Activated CD4-positive, alpha-beta T cell treated with anti-CD3 and anti-CD28 coated beads, Interleukin-2, amount 10 ng/mL, durations not matched to agents 24 days and 14 days (primary cell): ENCODE results near the gene RB1. TPM values are rescaled to one million over a fixed set of nuclear protein-coding genes. Genes with fewer than 3 reads are reported as not detected.

ENCODE experiments used
- DNase-seq: peaks from one replicate; pipeline ENCODE4 v3.0.0; 2022
- H3K27ac Mint-ChIP-seq: one replicate; pipeline ENCODE4 v1.8.0; 2022; ENCODE audit warnings: mild to moderate bottlenecking, mixed read lengths
- H3K27me3 Mint-ChIP-seq: one replicate; pipeline ENCODE4 v1.8.0; 2022; ENCODE audit warnings: mixed read lengths
- H3K36me3 Mint-ChIP-seq: one replicate; pipeline ENCODE4 v1.8.0; 2022; ENCODE audit warnings: low read depth, mild to moderate bottlenecking, mixed read lengths
- H3K4me1 Mint-ChIP-seq: one replicate; pipeline ENCODE4 v1.8.0; 2021; ENCODE audit warnings: mixed read lengths
- H3K4me3 Mint-ChIP-seq: one replicate; pipeline ENCODE4 v1.8.0; 2022; ENCODE audit warnings: mild to moderate bottlenecking, moderate library complexity, mixed read lengths
- H3K9me3 Mint-ChIP-seq: one replicate; pipeline ENCODE4 v1.8.0; 2021; ENCODE audit warnings: mixed read lengths
- intact Hi-C: fragments of 100-400 bp; cut with micrococcal nuclease; formaldehyde crosslinking; loops from one replicate; pipeline ENCODE4 v1.15.1; 2023
- total RNA-seq: library from RNA; stranded (reverse); gene quantifications from 2 replicates; pipeline ENCODE4 v1.2.3, GENCODE V29; 2022

The RB1 gene
- total RNA-seq, 1 donor from 2014 or later, result 29.0 TPM

- H3K9me3 Mint-ChIP-seq, result peaks cover 18% of the 10 kb centered on the region
- intact Hi-C loops, result no loop called here
- no peak overlapping the region for H3K4me3 Mint-ChIP-seq
- no peak for DNase-seq
- no peak overlapping the region for H3K27ac Mint-ChIP-seq
- peaks cover 22% of the 10 kb centered on the region for H3K4me1 Mint-ChIP-seq
- H3K36me3 Mint-ChIP-seq, result peaks cover 40% of the 10 kb centered on the region
- no peaks in the 10 kb centered on the region for H3K27me3 Mint-ChIP-seq
These were observed 94.2 kb downstream of the RB1 start for GRCh38 chr13:48397744-48398143.

- intact Hi-C loops, result no loop called here
- no peaks in the 10 kb centered on the region for H3K27me3 Mint-ChIP-seq
- H3K9me3 Mint-ChIP-seq, result peaks cover 18% of the 10 kb centered on the region
- no peak overlapping the region for H3K27ac Mint-ChIP-seq
- peaks cover 28% of the 10 kb centered on the region for H3K4me1 Mint-ChIP-seq
- no peak overlapping the region for H3K4me3 Mint-ChIP-seq
- no peak for DNase-seq
- H3K36me3 Mint-ChIP-seq, result peaks cover 34% of the 10 kb centered on the region
These were observed 95.0 kb downstream of the RB1 start for GRCh38 chr13:48398450-48399095.

GRCh38 chr13:48400090-48400694 is 96.6 kb downstream of the RB1 start:
- intact Hi-C loops, result loop anchor here (5.0 kb wide), 2 partner anchors 53 to 68 kb away; no protein-coding TSS in a partner anchor
- Mint-ChIP-seq H3K4me3 (no peak overlapping the region), H3K4me1 (peaks cover 37% of the 10 kb centered on the region), H3K36me3 (peaks cover 22% of the 10 kb centered on the region), H3K9me3 (peaks cover 18% of the 10 kb centered on the region), H3K27ac (no peak overlapping the region), H3K27me3 (no peaks in the 10 kb centered on the region)
- DNase-seq, result no peak

- peaks cover 43% of the 10 kb centered on the region for H3K4me1 Mint-ChIP-seq
- peaks cover 16% of the 10 kb centered on the region for H3K36me3 Mint-ChIP-seq
- H3K9me3 Mint-ChIP-seq, result peaks cover 13% of the 10 kb centered on the region
- peak overlapping the region; percentile 48 for H3K4me3 Mint-ChIP-seq
- intact Hi-C loops, result loop anchor here (1.0 to 5.0 kb wide), 3 partner anchors 54 to 97 kb away; no protein-coding TSS in a partner anchor
- H3K27me3 Mint-ChIP-seq, result no peaks in the 10 kb centered on the region
- DNase-seq, result no peak
- peak overlapping the region; percentile 25 for H3K27ac Mint-ChIP-seq
These were observed 97.3 kb downstream of the RB1 start for GRCh38 chr13:48400850-48401291.

- no peaks in the 10 kb centered on the region for H3K27me3 Mint-ChIP-seq
These were observed 97.9 kb downstream of the RB1 start for GRCh38 chr13:48401480-48401879.

DNA sequence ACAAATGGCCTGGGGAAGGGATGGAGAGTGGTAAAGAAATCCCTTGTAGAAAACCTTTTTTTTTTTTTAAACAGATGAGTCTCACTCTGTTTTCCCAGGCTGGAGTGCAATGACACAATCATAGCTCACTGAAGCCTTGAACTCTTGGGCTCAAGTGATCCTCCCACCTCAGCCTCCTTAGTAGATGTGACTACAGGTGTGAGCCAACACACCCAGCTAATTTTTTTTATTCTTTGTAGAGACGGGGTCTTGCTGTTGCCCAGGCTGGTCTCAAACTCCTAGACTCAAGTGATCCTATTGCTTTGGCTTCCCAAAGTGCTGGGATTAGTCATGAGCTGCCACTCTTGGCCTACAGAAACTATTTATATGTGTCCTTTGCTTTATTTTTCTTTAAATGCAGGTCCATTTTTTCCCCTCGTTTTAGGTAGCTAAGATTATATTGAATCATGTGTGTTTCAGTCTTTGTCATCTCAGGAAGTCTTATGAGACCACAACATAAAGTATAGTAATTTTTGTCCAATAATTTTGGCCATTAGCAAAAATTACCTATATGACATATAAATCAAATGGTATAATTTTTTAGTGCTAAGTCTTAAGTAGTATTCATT is 98.9 kb downstream of the RB1 start:
- Mint-ChIP-seq H3K9me3 (no peaks in the 10 kb centered on the region), H3K27me3 (no peaks in the 10 kb centered on the region), H3K36me3 (peaks cover 8% of the 10 kb centered on the region), H3K4me1 (peaks cover 47% of the 10 kb centered on the region), H3K4me3 (peak overlapping the region; percentile 12), H3K27ac (peak overlapping the region; percentile 69)
- intact Hi-C loops, result loop anchor here (2.0 to 5.0 kb wide), 6 partner anchors 55 to 182 kb away; partner anchors contain the start of gene RCBTB2
- DNase-seq, result no peak

More at GRCh38 chr13:48401480-48401879, 97.9 kb downstream of the RB1 start:
- no peak overlapping the region for H3K27ac Mint-ChIP-seq
- peaks cover 47% of the 10 kb centered on the region for H3K4me1 Mint-ChIP-seq
- peaks cover 8% of the 10 kb centered on the region for H3K9me3 Mint-ChIP-seq
- DNase-seq, result no peak
- peak overlapping the region; percentile 16 for H3K4me3 Mint-ChIP-seq
- intact Hi-C loops, result loop anchor here (1.0 to 5.0 kb wide), 3 partner anchors 54 to 97 kb away; no protein-coding TSS in a partner anchor
- H3K36me3 Mint-ChIP-seq, result peaks cover 16% of the 10 kb centered on the region

GRCh38 chr13:48403151-48403631 is 99.6 kb downstream of the RB1 start:
- peak overlapping the region; percentile 37 for H3K4me3 Mint-ChIP-seq
- peak; percentile 77 for DNase-seq
- no peaks in the 10 kb centered on the region for H3K27me3 Mint-ChIP-seq
- no peaks in the 10 kb centered on the region for H3K9me3 Mint-ChIP-seq
- peaks cover 47% of the 10 kb centered on the region for H3K4me1 Mint-ChIP-seq
- peak overlapping the region; percentile 69 for H3K27ac Mint-ChIP-seq
- H3K36me3 Mint-ChIP-seq, result peaks cover 7% of the 10 kb centered on the region
- intact Hi-C loops, result loop anchor here (1.0 to 5.0 kb wide), 10 partner anchors 41 to 247 kb away; partner anchors contain the start of gene RCBTB2

DNA sequence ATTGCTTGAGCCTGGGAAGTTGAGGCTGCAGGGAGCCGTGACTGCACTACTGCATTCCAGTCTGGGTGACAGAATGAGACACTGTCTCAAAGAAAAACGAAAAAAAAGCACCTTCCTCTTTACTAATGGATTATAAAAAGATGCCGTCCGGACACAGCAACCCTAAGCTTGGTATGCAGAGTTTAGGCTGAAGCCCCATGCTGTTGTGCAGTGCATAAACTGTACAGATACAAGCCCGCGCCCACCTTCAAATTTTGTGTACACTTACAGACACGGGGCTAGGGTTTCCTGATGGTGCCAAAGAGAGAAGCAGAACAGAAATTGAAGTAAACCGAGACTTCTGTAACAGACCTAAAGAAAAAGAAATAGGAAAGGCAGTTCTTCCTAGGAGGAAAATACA is 100.4 kb downstream of the RB1 start:
- Mint-ChIP-seq H3K27ac (peak overlapping the region; percentile 30), H3K4me1 (peaks cover 49% of the 10 kb centered on the region), H3K4me3 (no peak overlapping the region), H3K27me3 (no peaks in the 10 kb centered on the region), H3K36me3 (peaks cover 9% of the 10 kb centered on the region), H3K9me3 (no peaks in the 10 kb centered on the region)
- intact Hi-C loops, result loop anchor here (1.0 to 5.0 kb wide), 10 partner anchors 40 to 248 kb away; partner anchors contain the start of gene RCBTB2
- no peak for DNase-seq

- intact Hi-C loops, result loop anchor here (5.0 kb wide), 2 partner anchors 58 to 73 kb away; no protein-coding TSS in a partner anchor
- Mint-ChIP-seq H3K4me3 (no peak overlapping the region), H3K4me1 (peaks cover 54% of the 10 kb centered on the region), H3K27ac (no peak overlapping the region), H3K27me3 (no peaks in the 10 kb centered on the region), H3K36me3 (peaks cover 9% of the 10 kb centered on the region), H3K9me3 (no peaks in the 10 kb centered on the region)
- DNase-seq, result no peak
These were observed 101.4 kb downstream of the RB1 start for GRCh38 chr13:48404952-48405351.

DNA sequence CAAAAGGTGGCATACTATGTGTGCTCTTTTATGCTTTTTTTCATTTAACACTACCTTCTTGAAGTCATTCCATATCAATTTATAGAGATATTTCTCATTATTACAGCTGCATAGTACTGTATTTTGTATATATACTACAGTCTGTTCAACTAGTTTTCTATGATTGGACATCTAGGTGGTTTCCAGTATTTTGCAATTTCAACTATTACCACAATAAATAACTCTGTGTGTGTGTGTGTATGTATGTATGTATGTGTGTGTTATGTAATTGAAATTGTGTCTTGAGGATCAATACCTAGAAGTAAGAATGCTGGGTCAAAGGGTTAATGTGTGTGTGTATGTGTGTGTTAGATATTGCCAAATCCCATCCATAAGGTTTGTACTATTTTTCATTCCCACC is 102.3 kb downstream of the RB1 start:
- no peaks in the 10 kb centered on the region for H3K27me3 Mint-ChIP-seq
- H3K4me1 Mint-ChIP-seq, result peaks cover 53% of the 10 kb centered on the region
- H3K4me3 Mint-ChIP-seq, result no peak overlapping the region
- peaks cover 9% of the 10 kb centered on the region for H3K36me3 Mint-ChIP-seq
- intact Hi-C loops, result no loop called here
- no peak for DNase-seq
- H3K27ac Mint-ChIP-seq, result no peak overlapping the region
- no peaks in the 10 kb centered on the region for H3K9me3 Mint-ChIP-seq

GRCh38 chr13:48410199-48410598 is 106.6 kb downstream of the RB1 start:
- no peak for DNase-seq
- no peak overlapping the region for H3K27ac Mint-ChIP-seq
- H3K9me3 Mint-ChIP-seq, result no peaks in the 10 kb centered on the region
- H3K36me3 Mint-ChIP-seq, result peaks cover 7% of the 10 kb centered on the region
- H3K4me3 Mint-ChIP-seq, result peak overlapping the region; percentile 83
- no peaks in the 10 kb centered on the region for H3K27me3 Mint-ChIP-seq
- peaks cover 43% of the 10 kb centered on the region for H3K4me1 Mint-ChIP-seq
- intact Hi-C loops, result loop anchor here (5.0 kb wide), 1 partner anchor 313 kb away; the partner anchor contains the start of gene MED4

- peaks cover 37% of the 10 kb centered on the region for H3K4me1 Mint-ChIP-seq
- no peak for DNase-seq
These were observed 107.7 kb downstream of the RB1 start for GRCh38 chr13:48411147-48411794.

GRCh38 chr13:48411841-48412531 is 108.4 kb downstream of the RB1 start:
- peaks cover 37% of the 10 kb centered on the region for H3K4me1 Mint-ChIP-seq
- intact Hi-C loops, result loop anchor here (5.0 kb wide), 1 partner anchor 315 kb away; the partner anchor contains the start of gene MED4
- peak; percentile 74 for DNase-seq
- peak overlapping the region; percentile 84 for H3K27ac Mint-ChIP-seq
- H3K36me3 Mint-ChIP-seq, result peaks cover 15% of the 10 kb centered on the region
- H3K4me3 Mint-ChIP-seq, result peak overlapping the region; percentile 86
- H3K9me3 Mint-ChIP-seq, result peaks cover 2% of the 10 kb centered on the region
- no peaks in the 10 kb centered on the region for H3K27me3 Mint-ChIP-seq

More at GRCh38 chr13:48411147-48411794, 107.7 kb downstream of the RB1 start:
- H3K4me3 Mint-ChIP-seq, result peak overlapping the region; percentile 86
- no peaks in the 10 kb centered on the region for H3K27me3 Mint-ChIP-seq
- no peaks in the 10 kb centered on the region for H3K9me3 Mint-ChIP-seq
- intact Hi-C loops, result loop anchor here (5.0 kb wide), 1 partner anchor 314 kb away; the partner anchor contains the start of gene MED4
- peaks cover 12% of the 10 kb centered on the region for H3K36me3 Mint-ChIP-seq
- H3K27ac Mint-ChIP-seq, result peak overlapping the region; percentile 84
